H1 (cell line): ENCODE measurements around the gene MRTFB. TPM values are rescaled to one million over a fixed set of nuclear protein-coding genes. Genes with fewer than 3 reads are reported as not detected.

Experiments used
- BRCA1 ChIP-seq: IDR thresholded peaks from 2 replicates; pipeline ENCODE4 v1.6.1; 2012; ENCODE audit warnings: low read depth, low read length, improper control_type of control experiment
- CBX5 ChIP-seq: fragments of 300-800, 300-1000 bp; sonication (generic); IDR thresholded peaks from 2 replicates; pipeline ENCODE4 v1.7.1; 2016; ENCODE audit warnings: antibody characterized with exemption, low read length, low read depth
- E2F6 ChIP-seq: IDR thresholded peaks from 2 replicates; pipeline ENCODE4 v1.6.1; 2012; ENCODE audit warnings: inconsistent platforms
- EGR1 ChIP-seq: IDR thresholded peaks from 2 replicates; pipeline ENCODE4 v1.6.1; 2011; ENCODE audit warnings: low read depth, low read length, borderline replicate concordance
- KDM4A ChIP-seq: IDR thresholded peaks from one replicate; pipeline ENCODE4 v1.7.1; 2012; ENCODE audit warnings: low read depth, mild to moderate bottlenecking, moderate library complexity, low read length, inconsistent platforms; ENCODE audit not compliant: severe bottlenecking
- NANOG ChIP-seq: IDR thresholded peaks from 2 replicates; pipeline ENCODE4 v1.6.1; 2011; ENCODE audit warnings: low read length, low read depth, mild to moderate bottlenecking, inconsistent platforms; ENCODE audit not compliant: insufficient read depth, poor library complexity, severe bottlenecking
- POLR2A ChIP-seq, 2 experiments: IDR thresholded peaks; 1 replicate in 1 of 2; 2 replicates in 1 of 2; pipeline ENCODE4 v1.6.1; 2011; ENCODE audit warnings: low read depth in 2 of 2, low read length in 2 of 2, mild to moderate bottlenecking in 2 of 2; ENCODE audit errors: control extremely low read depth in 1 of 2
- TBP ChIP-seq: IDR thresholded peaks from 2 replicates; pipeline ENCODE4 v1.6.1; 2011; ENCODE audit warnings: low read depth, low read length, improper control_type of control experiment
- polyA plus RNA-seq, 7 experiments: library from polyadenylated mRNA; depleted of rRNA in 3 of 7; stranded (reverse) in 5 of 7; unstranded in 2 of 7; fragments of >200 nt in 5 of 7; fragments of 200-250 nt in 2 of 7; gene quantifications; 1 replicate in 5 of 7; 2 replicates in 1 of 7; 4 replicates in 1 of 7; pipeline versions ENCODE4 v1.2.1 to v1.2.3, GENCODE V29; 2011 to 2013; ENCODE audit warnings: missing spikeins in 2 of 7, mixed read lengths in 2 of 7
- total RNA-seq: library from RNA; stranded (reverse); fragmentation: NEBNext Ultra II Directional; extraction: Animal tissue kit (Norgen Biotek cat#: 25700); gene quantifications from 2 replicates; pipeline ENCODE4 v1.2.1, GENCODE V29; 2021
- TF ChIP-seq, protein P1 (sequence below): fragments of 300-600 bp; sonication (generic); IDR thresholded peaks from 2 replicates; pipeline ENCODE4 v1.7.1; 2012; ENCODE audit warnings: low read length, moderate library complexity, mild to moderate bottlenecking, inconsistent platforms; ENCODE audit not compliant: insufficient replicate concordance
- TF ChIP-seq, protein P2 (sequence below): IDR thresholded peaks from 2 replicates; pipeline ENCODE4 v1.6.1; 2012; ENCODE audit warnings: inconsistent platforms

Gene MRTFB
- total and polyA plus RNA-seq, 2 of the 8 experiments (the other 6 are each of a cell fraction or from before 2014, with no cell fraction given) = 13.5 to 34.9 TPM

DNA sequence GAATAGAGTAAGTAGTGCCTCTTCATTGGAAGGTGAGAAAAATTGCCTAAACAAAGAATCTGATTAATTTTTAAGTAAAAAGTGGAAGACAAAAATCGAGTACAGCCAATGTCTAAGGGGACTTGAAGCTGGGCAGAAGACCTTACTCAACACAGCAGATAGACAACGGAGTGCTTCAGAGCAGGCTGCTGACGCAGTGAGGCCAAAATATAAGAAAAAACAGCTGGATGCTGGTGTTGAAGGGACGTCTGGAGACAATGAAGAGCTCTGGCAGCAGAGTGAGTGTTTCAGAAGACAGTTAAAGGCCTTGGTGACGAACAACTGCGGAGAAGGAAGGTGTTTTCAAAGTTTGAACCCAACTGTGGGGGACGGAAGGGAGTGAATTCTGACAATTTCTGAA lies 169.8 kb downstream of the MRTFB start (continued):
- TF ChIP-seq, protein P1, sequence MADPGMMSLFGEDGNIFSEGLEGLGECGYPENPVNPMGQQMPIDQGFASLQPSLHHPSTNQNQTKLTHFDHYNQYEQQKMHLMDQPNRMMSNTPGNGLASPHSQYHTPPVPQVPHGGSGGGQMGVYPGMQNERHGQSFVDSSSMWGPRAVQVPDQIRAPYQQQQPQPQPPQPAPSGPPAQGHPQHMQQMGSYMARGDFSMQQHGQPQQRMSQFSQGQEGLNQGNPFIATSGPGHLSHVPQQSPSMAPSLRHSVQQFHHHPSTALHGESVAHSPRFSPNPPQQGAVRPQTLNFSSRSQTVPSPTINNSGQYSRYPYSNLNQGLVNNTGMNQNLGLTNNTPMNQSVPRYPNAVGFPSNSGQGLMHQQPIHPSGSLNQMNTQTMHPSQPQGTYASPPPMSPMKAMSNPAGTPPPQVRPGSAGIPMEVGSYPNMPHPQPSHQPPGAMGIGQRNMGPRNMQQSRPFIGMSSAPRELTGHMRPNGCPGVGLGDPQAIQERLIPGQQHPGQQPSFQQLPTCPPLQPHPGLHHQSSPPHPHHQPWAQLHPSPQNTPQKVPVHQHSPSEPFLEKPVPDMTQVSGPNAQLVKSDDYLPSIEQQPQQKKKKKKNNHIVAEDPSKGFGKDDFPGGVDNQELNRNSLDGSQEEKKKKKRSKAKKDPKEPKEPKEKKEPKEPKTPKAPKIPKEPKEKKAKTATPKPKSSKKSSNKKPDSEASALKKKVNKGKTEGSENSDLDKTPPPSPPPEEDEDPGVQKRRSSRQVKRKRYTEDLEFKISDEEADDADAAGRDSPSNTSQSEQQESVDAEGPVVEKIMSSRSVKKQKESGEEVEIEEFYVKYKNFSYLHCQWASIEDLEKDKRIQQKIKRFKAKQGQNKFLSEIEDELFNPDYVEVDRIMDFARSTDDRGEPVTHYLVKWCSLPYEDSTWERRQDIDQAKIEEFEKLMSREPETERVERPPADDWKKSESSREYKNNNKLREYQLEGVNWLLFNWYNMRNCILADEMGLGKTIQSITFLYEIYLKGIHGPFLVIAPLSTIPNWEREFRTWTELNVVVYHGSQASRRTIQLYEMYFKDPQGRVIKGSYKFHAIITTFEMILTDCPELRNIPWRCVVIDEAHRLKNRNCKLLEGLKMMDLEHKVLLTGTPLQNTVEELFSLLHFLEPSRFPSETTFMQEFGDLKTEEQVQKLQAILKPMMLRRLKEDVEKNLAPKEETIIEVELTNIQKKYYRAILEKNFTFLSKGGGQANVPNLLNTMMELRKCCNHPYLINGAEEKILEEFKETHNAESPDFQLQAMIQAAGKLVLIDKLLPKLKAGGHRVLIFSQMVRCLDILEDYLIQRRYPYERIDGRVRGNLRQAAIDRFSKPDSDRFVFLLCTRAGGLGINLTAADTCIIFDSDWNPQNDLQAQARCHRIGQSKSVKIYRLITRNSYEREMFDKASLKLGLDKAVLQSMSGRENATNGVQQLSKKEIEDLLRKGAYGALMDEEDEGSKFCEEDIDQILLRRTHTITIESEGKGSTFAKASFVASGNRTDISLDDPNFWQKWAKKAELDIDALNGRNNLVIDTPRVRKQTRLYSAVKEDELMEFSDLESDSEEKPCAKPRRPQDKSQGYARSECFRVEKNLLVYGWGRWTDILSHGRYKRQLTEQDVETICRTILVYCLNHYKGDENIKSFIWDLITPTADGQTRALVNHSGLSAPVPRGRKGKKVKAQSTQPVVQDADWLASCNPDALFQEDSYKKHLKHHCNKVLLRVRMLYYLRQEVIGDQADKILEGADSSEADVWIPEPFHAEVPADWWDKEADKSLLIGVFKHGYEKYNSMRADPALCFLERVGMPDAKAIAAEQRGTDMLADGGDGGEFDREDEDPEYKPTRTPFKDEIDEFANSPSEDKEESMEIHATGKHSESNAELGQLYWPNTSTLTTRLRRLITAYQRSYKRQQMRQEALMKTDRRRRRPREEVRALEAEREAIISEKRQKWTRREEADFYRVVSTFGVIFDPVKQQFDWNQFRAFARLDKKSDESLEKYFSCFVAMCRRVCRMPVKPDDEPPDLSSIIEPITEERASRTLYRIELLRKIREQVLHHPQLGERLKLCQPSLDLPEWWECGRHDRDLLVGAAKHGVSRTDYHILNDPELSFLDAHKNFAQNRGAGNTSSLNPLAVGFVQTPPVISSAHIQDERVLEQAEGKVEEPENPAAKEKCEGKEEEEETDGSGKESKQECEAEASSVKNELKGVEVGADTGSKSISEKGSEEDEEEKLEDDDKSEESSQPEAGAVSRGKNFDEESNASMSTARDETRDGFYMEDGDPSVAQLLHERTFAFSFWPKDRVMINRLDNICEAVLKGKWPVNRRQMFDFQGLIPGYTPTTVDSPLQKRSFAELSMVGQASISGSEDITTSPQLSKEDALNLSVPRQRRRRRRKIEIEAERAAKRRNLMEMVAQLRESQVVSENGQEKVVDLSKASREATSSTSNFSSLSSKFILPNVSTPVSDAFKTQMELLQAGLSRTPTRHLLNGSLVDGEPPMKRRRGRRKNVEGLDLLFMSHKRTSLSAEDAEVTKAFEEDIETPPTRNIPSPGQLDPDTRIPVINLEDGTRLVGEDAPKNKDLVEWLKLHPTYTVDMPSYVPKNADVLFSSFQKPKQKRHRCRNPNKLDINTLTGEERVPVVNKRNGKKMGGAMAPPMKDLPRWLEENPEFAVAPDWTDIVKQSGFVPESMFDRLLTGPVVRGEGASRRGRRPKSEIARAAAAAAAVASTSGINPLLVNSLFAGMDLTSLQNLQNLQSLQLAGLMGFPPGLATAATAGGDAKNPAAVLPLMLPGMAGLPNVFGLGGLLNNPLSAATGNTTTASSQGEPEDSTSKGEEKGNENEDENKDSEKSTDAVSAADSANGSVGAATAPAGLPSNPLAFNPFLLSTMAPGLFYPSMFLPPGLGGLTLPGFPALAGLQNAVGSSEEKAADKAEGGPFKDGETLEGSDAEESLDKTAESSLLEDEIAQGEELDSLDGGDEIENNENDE = no peak
- no peak for TF ChIP-seq E2F6
- TF ChIP-seq KDM4A = no peak
- no peak for TF ChIP-seq CBX5
- TF ChIP-seq NANOG = no peak
- TF ChIP-seq POLR2A (IDR thresholded peaks at IDR 0.05; ENCODE audit: control extremely low read depth in 1 of 2, low read depth in 2 of 2, low read length in 2 of 2) = no peak
- TF ChIP-seq BRCA1 = no peak
- TF ChIP-seq EGR1 = no peak
- no peak for TF ChIP-seq TBP
- TF ChIP-seq, protein P2, sequence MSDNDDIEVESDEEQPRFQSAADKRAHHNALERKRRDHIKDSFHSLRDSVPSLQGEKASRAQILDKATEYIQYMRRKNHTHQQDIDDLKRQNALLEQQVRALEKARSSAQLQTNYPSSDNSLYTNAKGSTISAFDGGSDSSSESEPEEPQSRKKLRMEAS = no peak
